Keratinocyte (primary cell): ENCODE data around the gene CYP26A1. TPM values are rescaled to one million over a fixed set of nuclear protein-coding genes. Genes with fewer than 3 reads are reported as not detected.

Experiments
- DNase-seq: peaks from one replicate; pipeline ENCODE4 v3.0.0-alpha.2; 2011; ENCODE audit warnings: low read depth, missing footprints, low spot score
- FAIRE-seq: peaks from 2 replicates; lab custom pipeline; 2011; peaks lifted over from hg19 to GRCh38; lab: Jason Lieb, UNC
- H2AFZ ChIP-seq: 2 replicates; pipeline ENCODE4 v1.6.0; 2012; ENCODE audit warnings: low read length, control low read depth, inconsistent platforms; ENCODE audit not compliant: control insufficient read depth
- H3K27ac ChIP-seq: 2 replicates; pipeline ENCODE4 v1.5.1; 2011; ENCODE audit warnings: low read length; ENCODE audit not compliant: control insufficient read depth, insufficient read depth
- H3K27me3 ChIP-seq: 3 replicates; pipeline ENCODE4 v1.6.0; 2011; ENCODE audit warnings: low read length; ENCODE audit not compliant: control insufficient read depth, insufficient read depth; ENCODE audit errors: extremely low read depth
- H3K36me3 ChIP-seq, 2 experiments: 2 replicates in 1 of 2; 3 replicates in 1 of 2; pipeline ENCODE4 v1.5.1; 2011; ENCODE audit warnings: low read length in 2 of 2, mild to moderate bottlenecking in 1 of 2; ENCODE audit not compliant: control insufficient read depth in 2 of 2, insufficient read depth in 2 of 2; ENCODE audit errors: extremely low read depth in 1 of 2
- H3K4me1 ChIP-seq: 3 replicates; pipeline ENCODE4 v1.5.1; 2011; ENCODE audit warnings: low read length; ENCODE audit not compliant: control insufficient read depth, insufficient read depth; ENCODE audit errors: extremely low read depth
- H3K4me2 ChIP-seq: 3 replicates; pipeline ENCODE4 v1.6.0; 2011; ENCODE audit warnings: low read depth, low read length; ENCODE audit not compliant: control insufficient read depth, insufficient read depth; ENCODE audit errors: extremely low read depth
- H3K4me3 ChIP-seq, 3 experiments: fragments of 200-600 bp in 1 of 3; sonication (generic) in 1 of 3; 2 replicates in 2 of 3; 3 replicates in 1 of 3; pipeline ENCODE4 v1.5.1; 2011 to 2016; ENCODE audit warnings: low read length in 3 of 3, mild to moderate bottlenecking in 3 of 3, control low read depth in 2 of 3, inconsistent platforms in 1 of 3, low read depth in 1 of 3, mixed read lengths in 1 of 3, mixed run types in 1 of 3, moderate library complexity in 1 of 3; ENCODE audit not compliant: control insufficient read depth in 2 of 3, insufficient read depth in 2 of 3; ENCODE audit errors: extremely low read depth in 1 of 3
- H3K79me2 ChIP-seq: 2 replicates; pipeline ENCODE4 v1.6.0; 2012; ENCODE audit warnings: low read length; ENCODE audit not compliant: control insufficient read depth, insufficient read depth
- H3K9ac ChIP-seq: 3 replicates; pipeline ENCODE4 v1.6.0; 2011; ENCODE audit warnings: low read length; ENCODE audit not compliant: control insufficient read depth, insufficient read depth; ENCODE audit errors: extremely low read depth
- H3K9me1 ChIP-seq: 3 replicates; pipeline ENCODE4 v1.6.0; 2011; ENCODE audit warnings: low read length; ENCODE audit not compliant: control insufficient read depth, insufficient read depth; ENCODE audit errors: extremely low read depth
- H3K9me3 ChIP-seq: 2 replicates; pipeline ENCODE4 v1.5.1; 2012; ENCODE audit warnings: low read depth, low read length; ENCODE audit not compliant: control insufficient read depth
- H4K20me1 ChIP-seq: 3 replicates; pipeline ENCODE4 v1.6.0; 2011; ENCODE audit warnings: low read length; ENCODE audit not compliant: control insufficient read depth, insufficient read depth; ENCODE audit errors: extremely low read depth
- CTCF ChIP-seq, 3 experiments: IDR thresholded peaks in 1 of 3; conservative IDR thresholded peaks in 1 of 3; optimal IDR thresholded peaks in 1 of 3; 2 replicates in 2 of 3; 3 replicates in 1 of 3; pipeline versions ENCODE3 to v1.5.1; 2011; ENCODE audit warnings: low read length in 3 of 3, mild to moderate bottlenecking in 3 of 3, moderate library complexity in 2 of 3, control low read depth in 1 of 3, inconsistent platforms in 1 of 3; ENCODE audit not compliant: insufficient read depth in 2 of 3; ENCODE audit errors: extremely low read depth in 1 of 3
- EZH2 ChIP-seq: IDR thresholded peaks from one replicate; pipeline ENCODE4 v1.6.1; 2012; ENCODE audit warnings: inconsistent platforms, mild to moderate bottlenecking, low read length, moderate library complexity
- dilution Hi-C: fragments of 300-500 bp; cut with MboI; formaldehyde crosslinking; loops from one replicate; pipeline ENCODE4 v1.7.0; 2020; ENCODE audit warnings: low sequenced_read_pairs; ENCODE audit not compliant: extremely low pct_ligation_motif_present
- polyA plus RNA-seq, 5 experiments: library from polyadenylated mRNA; depleted of rRNA in 3 of 5; stranded (reverse) in 3 of 5; stranded (forward) in 1 of 5; unstranded in 1 of 5; fragments of >200 nt; gene quantifications; 1 replicate in 1 of 5; 2 replicates in 3 of 5; 3 replicates in 1 of 5; pipeline versions ENCODE4 v1.2.1 to v1.2.3, GENCODE V29; 2011 to 2012; ENCODE audit warnings: missing spikeins in 2 of 5, low read depth in 1 of 5, low replicate concordance in 1 of 5

The CYP26A1 gene
- polyA plus RNA-seq, 1 donor (not counting 4 experiments of a cell fraction or from before 2014, with no cell fraction given): not detected

GRCh38 chr10:93030409-93030808 is 43.3 kb upstream of the CYP26A1 start:
- dilution Hi-C loops: no loop called here
- Histone ChIP-seq H2AFZ (no peak overlapping the region), H3K4me3 (no peak overlapping the region), H3K9me1 (no peaks in the 10 kb centered on the region), H3K4me1 (peaks cover 11% of the 10 kb centered on the region), H3K27ac (no peak overlapping the region), H4K20me1 (no peaks in the 10 kb centered on the region), H3K79me2 (no peaks in the 10 kb centered on the region), H3K4me2 (no peak overlapping the region), H3K36me3 (no peaks in the 10 kb centered on the region), H3K9ac (no peak overlapping the region), H3K9me3 (no peaks in the 10 kb centered on the region), H3K27me3 (no peaks in the 10 kb centered on the region)
- TF ChIP-seq EZH2 (no peak), CTCF (optimal IDR thresholded peaks at IDR 0.05 in 1 of 3, IDR thresholded peaks at IDR 0.05 in 1 of 3, conservative IDR thresholded peaks at IDR 0.05 in 1 of 3; ENCODE audit: extremely low read depth in 1 of 3, insufficient read depth in 2 of 3, low read length in 3 of 3) (no peak)
- FAIRE-seq: no peak
- no peak for DNase-seq

- H3K9me1 ChIP-seq: no peaks in the 10 kb centered on the region
- H3K4me2 ChIP-seq: no peak overlapping the region
- H3K4me1 ChIP-seq: peaks cover 11% of the 10 kb centered on the region
These were observed 41.4 kb upstream of the CYP26A1 start for GRCh38 chr10:93032105-93032808.

More at GRCh38 chr10:93032105-93032808, 41.4 kb upstream of the CYP26A1 start:
- DNase-seq: no peak
- H4K20me1 ChIP-seq: no peaks in the 10 kb centered on the region
- H3K27ac ChIP-seq: no peak overlapping the region
- FAIRE-seq: no peak
- no peaks in the 10 kb centered on the region for H3K27me3 ChIP-seq
- no peaks in the 10 kb centered on the region for H3K9me3 ChIP-seq
- H2AFZ ChIP-seq: no peak overlapping the region
- no peaks in the 10 kb centered on the region for H3K36me3 ChIP-seq
- no peak for TF ChIP-seq EZH2
- no peak for TF ChIP-seq CTCF (optimal IDR thresholded peaks at IDR 0.05 in 1 of 3, IDR thresholded peaks at IDR 0.05 in 1 of 3, conservative IDR thresholded peaks at IDR 0.05 in 1 of 3; ENCODE audit: extremely low read depth in 1 of 3, insufficient read depth in 2 of 3, low read length in 3 of 3)
- dilution Hi-C loops: no loop called here
- no peak overlapping the region for H3K9ac ChIP-seq
- H3K4me3 ChIP-seq: no peak overlapping the region
- H3K79me2 ChIP-seq: no peaks in the 10 kb centered on the region
